ENCODE data around the gene ZBTB32. TPM values are rescaled to one million over a fixed set of nuclear protein-coding genes. Genes with fewer than 3 reads are reported as not detected.
A peak's percentile ranks its signal among the peaks of the same experiment; 100 is the strongest.

ZBTB32 gene
- total and polyA plus RNA-seq, 12 donors: 0.03 to 0.12 TPM; not detected in 10

DNA sequence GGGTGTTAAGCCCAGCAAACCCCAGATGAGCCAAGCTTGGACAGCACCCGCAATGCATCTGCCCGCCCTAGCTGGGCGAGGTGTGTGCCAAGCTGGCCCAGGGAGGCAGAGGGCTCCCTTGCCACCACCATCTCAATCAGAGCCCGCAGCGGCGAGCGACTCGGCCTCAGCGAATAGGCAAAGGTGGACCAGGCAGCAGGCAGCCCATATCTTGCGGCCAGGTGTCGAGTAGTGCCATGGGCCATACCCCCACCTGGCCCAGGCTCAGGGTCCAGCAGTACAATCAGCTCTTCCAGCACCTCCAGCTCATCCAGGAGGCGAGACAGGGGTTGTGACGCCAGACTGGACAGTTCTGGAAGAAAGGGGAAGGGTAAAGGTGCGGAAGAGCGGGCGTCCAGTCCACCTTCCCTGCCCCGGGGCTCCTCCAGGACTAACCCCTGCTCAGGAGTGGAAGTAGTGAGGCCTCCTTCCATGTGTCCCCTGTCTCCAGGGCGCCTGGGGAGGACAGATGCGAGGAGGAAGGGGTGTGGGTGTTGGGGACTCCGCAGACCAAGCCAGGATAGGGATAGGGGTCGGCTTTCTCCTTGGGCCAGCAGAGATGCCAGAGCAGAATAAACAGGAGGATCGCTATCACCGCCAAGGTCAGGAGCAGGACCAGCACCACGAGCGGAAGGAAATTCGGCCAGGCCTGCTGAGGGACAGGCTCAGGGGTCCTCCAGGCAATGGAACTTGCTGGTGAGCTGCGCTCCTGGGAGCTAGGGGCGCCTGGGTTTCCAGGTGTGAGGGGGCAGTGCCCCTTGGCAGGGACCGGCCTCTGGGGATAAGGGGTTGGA is 35.1 kb downstream of the ZBTB32 start:
- peak overlapping the region in 8 of 10 donors; percentile 66 to 95 (median 83) for H3K27ac ChIP-seq
- no peaks in the 10 kb centered on the region for H3K9me3 ChIP-seq
- TF ChIP-seq, protein P1, sequence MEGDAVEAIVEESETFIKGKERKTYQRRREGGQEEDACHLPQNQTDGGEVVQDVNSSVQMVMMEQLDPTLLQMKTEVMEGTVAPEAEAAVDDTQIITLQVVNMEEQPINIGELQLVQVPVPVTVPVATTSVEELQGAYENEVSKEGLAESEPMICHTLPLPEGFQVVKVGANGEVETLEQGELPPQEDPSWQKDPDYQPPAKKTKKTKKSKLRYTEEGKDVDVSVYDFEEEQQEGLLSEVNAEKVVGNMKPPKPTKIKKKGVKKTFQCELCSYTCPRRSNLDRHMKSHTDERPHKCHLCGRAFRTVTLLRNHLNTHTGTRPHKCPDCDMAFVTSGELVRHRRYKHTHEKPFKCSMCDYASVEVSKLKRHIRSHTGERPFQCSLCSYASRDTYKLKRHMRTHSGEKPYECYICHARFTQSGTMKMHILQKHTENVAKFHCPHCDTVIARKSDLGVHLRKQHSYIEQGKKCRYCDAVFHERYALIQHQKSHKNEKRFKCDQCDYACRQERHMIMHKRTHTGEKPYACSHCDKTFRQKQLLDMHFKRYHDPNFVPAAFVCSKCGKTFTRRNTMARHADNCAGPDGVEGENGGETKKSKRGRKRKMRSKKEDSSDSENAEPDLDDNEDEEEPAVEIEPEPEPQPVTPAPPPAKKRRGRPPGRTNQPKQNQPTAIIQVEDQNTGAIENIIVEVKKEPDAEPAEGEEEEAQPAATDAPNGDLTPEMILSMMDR (IDR thresholded peaks at IDR 0.05): no peak
- intact Hi-C loops (cut with DNase I): loop anchor here in 3 of 10 donors (5.0 to 10.0 kb wide), 2 partner anchors 193 to 195 kb away; partner anchors contain the start of gene LRFN3 (in 2 of the 3)
- H3K27me3 ChIP-seq: no peaks in the 10 kb centered on the region
- peaks cover 0 to 63% (median 15%) of the 10 kb centered on the region in 9 donors for H3K36me3 ChIP-seq
- ATAC-seq (no peak), DNase-seq (no peak)
- peaks cover 0 to 48% (median 26%) of the 10 kb centered on the region in 9 donors for H3K4me1 ChIP-seq
- peak overlapping the region in 9 of 10 donors; percentile 51 to 81 (median 69) for H3K4me3 ChIP-seq
- 73% methylated on average over 29 of the region's 29 CpGs for WGBS, 2 donors

DNA sequence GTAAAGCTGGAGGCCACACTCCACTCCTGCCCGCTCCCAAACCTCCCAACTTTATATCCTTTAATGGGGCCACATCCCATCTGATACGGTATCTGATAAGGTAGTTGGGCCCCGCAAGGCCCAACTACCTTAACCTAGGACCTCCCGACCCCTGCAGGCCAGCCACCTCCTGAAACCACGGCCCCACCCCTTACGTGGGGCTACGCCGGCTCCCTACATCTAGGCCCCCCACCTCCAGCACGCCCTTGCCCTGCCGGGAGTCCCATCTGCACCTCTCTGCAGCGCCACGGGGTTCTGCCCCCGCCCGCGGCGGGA is 35.7 kb downstream of the ZBTB32 start:
- Histone ChIP-seq H3K36me3 (peaks cover 0 to 57% (median 15%) of the 10 kb centered on the region in 9 donors), H3K4me1 (peaks cover 0 to 49% (median 28%) of the 10 kb centered on the region in 9 donors), H3K4me3 (peak overlapping the region; percentile 51 to 81 (median 68)), H3K27ac (peak overlapping the region in 9 of 10 donors; percentile 63 to 95 (median 81)), H3K27me3 (no peaks in the 10 kb centered on the region), H3K9me3 (no peaks in the 10 kb centered on the region)
- ATAC-seq (peak in 1 of 8 donors; percentile 5), DNase-seq (no peak)
- intact Hi-C loops (cut with DNase I): loop anchor here in 3 of 10 donors (5.0 to 10.0 kb wide), 2 partner anchors 192 to 195 kb away; partner anchors contain the start of gene LRFN3 (in 2 of the 3)
- WGBS, 2 donors: 2 to 3% methylated on average over 16 of the region's 16 CpGs
- TF ChIP-seq, protein P1 (IDR thresholded peaks at IDR 0.05): no peak

DNA sequence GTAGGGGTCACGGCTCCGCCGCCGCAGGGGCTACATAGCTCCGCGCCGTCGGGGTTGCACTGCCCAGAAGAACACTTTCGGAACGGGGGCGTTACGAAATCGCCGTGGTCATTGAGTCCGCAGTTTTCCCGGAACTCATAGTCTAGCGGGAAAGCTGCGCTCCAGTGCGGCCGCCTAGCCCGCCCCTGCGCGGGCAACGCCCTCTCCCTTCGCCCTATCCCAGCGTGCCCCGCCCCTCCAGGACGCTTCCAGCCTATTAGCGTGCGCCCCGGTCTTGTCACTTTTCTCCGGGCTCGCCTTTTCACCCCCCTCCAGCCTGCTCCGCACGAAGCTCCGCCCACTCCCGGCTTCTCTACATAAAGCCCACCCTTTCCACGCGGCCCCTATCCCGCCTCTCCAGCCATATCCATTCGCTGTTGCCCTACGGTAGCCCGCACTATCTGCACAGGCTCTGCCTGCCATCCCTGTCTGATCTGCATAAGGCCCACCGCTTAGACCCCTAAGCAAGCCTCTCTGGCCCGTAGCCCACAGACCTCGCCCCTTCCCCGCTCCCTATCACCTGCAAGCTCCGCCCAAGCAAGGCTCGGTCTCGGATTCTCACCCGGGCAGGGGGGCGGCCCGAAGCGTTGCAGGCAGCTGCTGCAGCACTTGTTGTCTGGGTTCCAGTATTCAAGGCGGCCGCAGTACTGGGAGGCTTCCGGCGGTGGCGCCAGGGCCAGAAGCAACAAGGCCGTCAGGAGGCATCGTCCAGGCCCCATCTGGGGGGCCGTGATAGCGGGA is 36.3 kb downstream of the ZBTB32 start:
- intact Hi-C loops (cut with DNase I): loop anchor here in 3 of 10 donors (5.0 to 10.0 kb wide), 2 partner anchors 192 to 194 kb away; partner anchors contain the start of gene LRFN3 (in 2 of the 3)
- Histone ChIP-seq H3K4me3 (peak overlapping the region; percentile 51 to 81 (median 68)), H3K27me3 (no peaks in the 10 kb centered on the region), H3K9me3 (no peaks in the 10 kb centered on the region), H3K36me3 (peaks cover 0 to 52% (median 15%) of the 10 kb centered on the region in 9 donors), H3K4me1 (peaks cover 0 to 49% (median 28%) of the 10 kb centered on the region in 9 donors), H3K27ac (peak overlapping the region; percentile 38 to 95 (median 77))
- DNase-seq: peak; percentile 98
- ATAC-seq: peak; percentile 84 to 88 (median 86)
- 0 to 1% methylated on average over 63 of the region's 63 CpGs for WGBS, 2 donors
- TF ChIP-seq, protein P1 (IDR thresholded peaks at IDR 0.05): peak in 2 of 9 donors; percentile 21 to 22

DNA sequence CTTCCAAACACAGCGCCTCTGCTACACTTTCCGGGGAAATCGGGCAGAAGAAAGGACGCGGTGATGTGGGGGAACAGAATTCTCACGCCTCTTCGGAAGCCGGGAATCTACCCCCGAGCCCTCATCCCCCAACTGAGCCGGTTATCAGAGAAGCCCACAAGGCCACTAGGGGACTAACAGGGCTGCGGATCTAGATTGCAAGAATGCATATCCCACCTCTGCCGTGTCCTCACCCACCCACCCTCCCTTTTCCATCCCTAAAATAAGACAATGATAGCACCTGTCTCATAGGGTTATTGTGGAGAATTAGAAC is 36.8 kb downstream of the ZBTB32 start:
- Histone ChIP-seq H3K9me3 (no peaks in the 10 kb centered on the region), H3K27ac (peak overlapping the region in 9 of 10 donors; percentile 38 to 95 (median 78)), H3K36me3 (peaks cover 0 to 46% (median 15%) of the 10 kb centered on the region in 9 donors), H3K4me1 (peaks cover 0 to 53% (median 32%) of the 10 kb centered on the region in 9 donors), H3K4me3 (peak overlapping the region; percentile 51 to 81 (median 68)), H3K27me3 (no peaks in the 10 kb centered on the region)
- ATAC-seq: no peak
- intact Hi-C loops (cut with DNase I): loop anchor here in 3 of 10 donors (5.0 to 10.0 kb wide), 2 partner anchors 191 to 194 kb away; partner anchors contain the start of gene LRFN3 (in 2 of the 3)
- TF ChIP-seq, protein P1 (IDR thresholded peaks at IDR 0.05): peak in 1 of 9 donors; percentile 22
- no peak for DNase-seq
- 3 to 5% methylated on average over 12 of the region's 12 CpGs for WGBS, 2 donors
